T-helper 1 cell treated with Interleukin-12 subunit alpha and Interleukin-12 subunit beta and Interleukin-4 antibody, amounts not matched to agents 30 ng/mL and 1 ng/mL, for 36 hours (primary cell): Measurements from ENCODE around the gene NLRP6. TPM values are rescaled to one million over a fixed set of nuclear protein-coding genes. Genes with fewer than 3 reads are reported as not detected.
"Not testable (repeated sequence)": the region's sequence is repeated elsewhere in the genome, so short reads cannot be mapped to it uniquely, and the experiment has no call there.

Experiments
- intact Hi-C: fragments of 100-400 bp; cut with micrococcal nuclease; formaldehyde crosslinking; loops from one replicate; pipeline ENCODE4 v1.15.1; 2024
- total RNA-seq: library from RNA; stranded (reverse); gene quantifications from 2 replicates; pipeline ENCODE4 v1.2.3, GENCODE V29; 2022

NLRP6 gene
- total RNA-seq, 1 donor from 2014 or later: 11.7 TPM

- intact Hi-C loops: loop anchor here (1.0 to 2.0 kb wide), 3 partner anchors 57 to 102 kb away; no protein-coding TSS in a partner anchor
Measured at GRCh38 chr11:304915-305843, 27.0 kb downstream of the NLRP6 start.

DNA sequence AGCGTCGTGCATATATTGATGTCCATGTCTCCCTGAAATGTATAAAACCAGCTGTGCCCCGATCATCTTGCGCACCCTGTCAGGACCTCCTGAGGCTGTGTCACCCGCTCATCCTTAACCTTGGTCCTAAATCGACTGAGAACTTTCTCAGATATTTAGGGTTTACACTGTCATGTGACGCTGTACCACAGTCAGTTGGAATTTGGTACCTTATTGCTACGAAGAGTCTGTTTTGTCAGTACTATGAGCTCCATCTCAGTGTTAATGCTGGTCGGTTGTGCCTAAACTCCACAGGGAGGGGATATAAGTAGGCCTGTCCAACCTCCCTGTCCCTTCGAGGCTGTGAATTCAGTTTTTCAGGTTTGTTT, 27.6 kb downstream of the NLRP6 start:
- intact Hi-C loops: loop anchor here (1.0 to 2.0 kb wide), 3 partner anchors 56 to 101 kb away; no protein-coding TSS in a partner anchor

DNA sequence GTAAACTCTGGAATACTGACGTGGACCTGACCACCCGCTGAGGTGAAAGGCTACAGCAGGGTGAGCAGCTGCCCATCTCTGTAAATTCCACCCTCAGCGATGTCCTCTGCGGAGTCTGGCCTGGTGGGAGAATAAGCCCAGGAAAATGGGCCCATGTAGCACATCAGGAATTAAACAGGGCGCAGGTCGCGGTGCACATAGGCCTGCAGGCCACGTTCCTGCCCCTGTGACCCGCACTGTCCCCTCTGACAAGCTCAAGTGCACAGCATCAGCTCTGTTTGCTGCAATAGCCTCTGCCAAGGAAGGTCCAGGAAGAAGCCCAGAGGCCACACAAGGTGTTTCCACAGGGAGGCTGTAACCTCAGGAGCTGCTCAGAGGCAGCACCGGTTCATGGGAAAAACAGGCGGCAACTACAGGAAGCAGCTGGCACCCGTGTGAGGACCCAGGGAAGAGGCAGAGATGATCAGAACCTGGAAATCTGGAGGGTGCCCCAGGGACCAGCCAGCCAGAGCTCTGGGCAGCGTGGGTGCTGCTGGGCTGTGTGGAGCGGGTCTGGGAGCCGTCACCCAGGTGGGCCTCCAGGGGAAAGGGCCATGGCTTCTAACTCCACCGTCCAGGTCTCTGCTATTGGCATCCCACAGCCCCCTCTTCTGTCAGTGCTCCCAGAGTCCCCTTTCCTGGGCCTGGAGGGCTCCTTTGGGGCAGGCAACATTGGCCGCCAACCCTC, 28.6 kb downstream of the NLRP6 start:
- intact Hi-C loops: loop anchor here (1.0 kb wide), 1 partner anchor 13 kb away; the partner anchor contains the start of gene IFITM3

- intact Hi-C loops: loop anchor here (1.0 to 2.0 kb wide), 3 partner anchors 12 to 199 kb away; partner anchors contain the start of genes IFITM3 and RNH1
Measured at GRCh38 chr11:307766-308708, 29.8 kb downstream of the NLRP6 start, which contains the start of gene IFITM2. Gene IFITM2, plus strand, starts transcription at chr11:307816. Its CDS starts 377 bp downstream, at chr11:308193.

DNA sequence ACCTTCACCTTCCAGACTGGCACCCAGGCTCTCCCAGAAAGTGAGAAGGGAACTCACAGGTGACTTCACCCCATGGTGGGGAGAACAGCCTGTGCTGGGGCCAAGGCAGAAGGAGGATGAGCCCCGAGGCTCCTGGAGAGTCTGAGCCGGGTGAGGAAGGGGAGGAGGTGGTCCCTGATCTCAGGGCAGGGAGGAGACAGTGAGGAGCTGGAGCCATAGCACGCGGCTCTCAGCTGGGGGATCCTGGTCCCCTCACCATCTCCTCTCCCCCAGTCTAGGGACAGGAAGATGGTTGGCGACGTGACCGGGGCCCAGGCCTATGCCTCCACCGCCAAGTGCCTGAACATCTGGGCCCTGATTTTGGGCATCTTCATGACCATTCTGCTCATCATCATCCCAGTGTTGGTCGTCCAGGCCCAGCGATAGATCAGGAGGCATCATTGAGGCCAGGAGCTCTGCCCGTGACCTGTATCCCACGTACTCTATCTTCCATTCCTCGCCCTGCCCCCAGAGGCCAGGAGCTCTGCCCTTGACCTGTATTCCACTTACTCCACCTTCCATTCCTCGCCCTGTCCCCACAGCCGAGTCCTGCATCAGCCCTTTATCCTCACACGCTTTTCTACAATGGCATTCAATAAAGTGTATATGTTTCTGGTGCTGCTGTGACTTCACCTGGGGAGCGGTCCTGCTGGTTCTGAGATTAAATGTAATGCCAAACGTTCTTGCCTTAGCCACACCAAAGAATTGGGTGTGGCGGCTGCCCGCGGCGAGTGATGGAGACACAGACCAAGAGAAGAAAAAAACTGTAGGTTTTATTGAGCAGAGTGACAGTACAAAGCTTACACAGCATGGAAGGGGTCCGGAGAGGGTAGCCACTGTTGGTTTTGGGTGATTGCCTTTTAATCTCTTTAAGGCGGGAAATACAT, 30.8 kb downstream of the NLRP6 start:
- intact Hi-C loops: loop anchor here (1.0 to 2.0 kb wide), 4 partner anchors 8 to 198 kb away; partner anchors contain the start of gene RNH1

- intact Hi-C loops: loop anchor here (1.0 to 2.0 kb wide), 4 partner anchors 7 to 197 kb away; partner anchors contain the start of gene RNH1
Measured at GRCh38 chr11:309979-310572, 31.9 kb downstream of the NLRP6 start.

DNA sequence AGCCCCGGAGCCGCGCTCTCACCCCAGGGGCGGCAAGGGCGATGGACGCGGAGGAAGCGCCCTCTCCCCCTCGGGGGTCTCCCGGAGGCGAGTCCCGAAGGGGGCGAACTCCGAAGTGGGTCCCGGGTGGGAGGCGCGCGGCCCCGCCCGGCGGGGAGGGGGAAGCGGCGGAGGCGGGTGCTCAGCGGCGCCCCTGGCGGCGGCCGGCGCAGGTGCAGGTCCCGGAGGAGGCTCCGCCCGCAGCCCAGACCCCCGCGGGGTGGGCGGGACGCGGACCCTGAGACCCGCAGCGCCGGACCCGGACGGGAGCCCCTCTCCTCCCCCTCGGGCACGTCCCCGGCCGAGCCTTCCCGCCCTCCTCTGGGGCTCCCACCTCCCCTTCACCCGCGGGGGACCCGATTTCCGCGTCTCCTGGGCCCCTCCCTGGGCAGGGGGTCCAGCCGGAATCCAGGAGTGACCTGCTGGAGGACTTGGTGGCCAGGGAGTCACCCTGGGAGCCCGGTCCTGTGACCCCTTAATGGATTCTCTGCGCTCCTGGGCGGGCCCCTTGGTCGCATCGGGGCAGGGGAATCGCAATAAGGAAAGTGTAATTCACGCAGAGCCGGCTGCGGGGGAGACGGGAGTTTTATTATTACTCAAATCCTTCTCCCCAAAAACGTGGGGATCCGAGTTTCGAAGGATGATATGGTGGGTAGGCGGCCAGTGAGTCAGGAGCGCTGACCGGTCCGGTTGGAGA, 33.0 kb downstream of the NLRP6 start:
- intact Hi-C loops: not testable (repeated sequence)

DNA sequence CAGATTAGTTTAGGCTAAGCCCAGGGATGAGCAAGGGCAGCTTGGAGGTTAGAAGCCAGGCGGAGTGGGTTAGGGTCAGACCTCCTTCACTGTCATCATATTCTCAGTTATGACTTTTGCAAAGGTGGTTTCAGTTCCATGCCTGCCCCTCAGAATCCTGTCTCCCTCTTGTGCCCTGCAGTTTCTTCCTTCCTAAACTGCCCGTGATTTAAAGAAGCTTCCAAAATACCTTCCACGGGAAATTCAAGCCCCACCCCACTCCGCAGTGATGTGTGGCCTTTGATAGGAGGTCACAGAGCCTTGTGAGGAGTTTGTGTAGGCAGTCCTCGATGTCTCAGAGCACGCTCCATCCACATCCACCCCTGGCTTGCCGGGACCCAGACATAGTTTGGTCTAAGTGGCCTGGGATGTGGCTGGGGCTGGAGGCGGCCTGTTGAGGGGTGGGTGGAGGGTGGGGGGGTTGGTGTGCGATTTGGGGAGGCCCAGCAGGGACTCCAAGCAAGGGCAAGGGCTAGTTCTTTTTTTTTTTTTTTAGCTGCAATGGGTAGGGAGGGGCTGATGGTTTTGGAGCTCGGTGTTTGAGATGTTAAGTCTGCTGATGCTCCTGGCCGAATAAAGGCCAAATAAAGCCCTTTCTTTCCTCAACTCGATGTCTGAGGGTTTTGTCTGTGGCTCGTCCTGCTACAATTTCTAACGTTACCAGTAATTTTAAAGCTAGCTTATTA, 34.0 kb downstream of the NLRP6 start:
- intact Hi-C loops: loop anchor here (1.0 to 2.0 kb wide), 5 partner anchors 23 to 485 kb away; partner anchors contain the start of gene PGGHG

- intact Hi-C loops: loop anchor here (1.0 to 2.0 kb wide), 6 partner anchors 25 to 483 kb away; partner anchors contain the start of genes BET1L, PGGHG and RIC8A
Measured at GRCh38 chr11:313304-313786, 35.1 kb downstream of the NLRP6 start.

- intact Hi-C loops: loop anchor here (1.0 to 2.0 kb wide), 8 partner anchors 25 to 483 kb away; partner anchors contain the start of genes BET1L, PGGHG, RIC8A and SIGIRR
Measured at GRCh38 chr11:313787-314553, 35.8 kb downstream of the NLRP6 start, which contains the start of gene IFITM1. Gene IFITM1, plus strand, starts transcription at chr11:314040. Its CDS starts 131 bp downstream, at chr11:314171.

GRCh38 chr11:314554-314875, 36.3 kb downstream of the NLRP6 start:
- intact Hi-C loops: loop anchor here (1.0 to 2.0 kb wide), 2 partner anchors 45 to 100 kb away; partner anchors contain the start of gene SIGIRR

DNA sequence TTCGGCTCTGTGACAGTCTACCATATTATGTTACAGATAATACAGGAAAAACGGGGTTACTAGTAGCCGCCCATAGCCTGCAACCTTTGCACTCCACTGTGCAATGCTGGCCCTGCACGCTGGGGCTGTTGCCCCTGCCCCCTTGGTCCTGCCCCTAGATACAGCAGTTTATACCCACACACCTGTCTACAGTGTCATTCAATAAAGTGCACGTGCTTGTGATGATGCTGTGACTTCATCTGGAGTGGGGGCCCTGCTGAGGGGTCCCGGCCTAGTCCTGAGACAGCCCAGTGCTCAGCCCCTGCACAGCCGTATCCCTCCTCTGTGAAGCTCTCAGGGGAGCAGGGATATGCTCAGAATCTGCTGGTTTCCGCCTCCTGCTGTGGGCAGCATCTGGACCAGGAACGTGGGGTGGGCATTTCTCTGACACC, 36.9 kb downstream of the NLRP6 start:
- intact Hi-C loops: loop anchor here (2.0 kb wide), 1 partner anchor 100 kb away; the partner anchor contains the start of gene SIGIRR

- intact Hi-C loops: loop anchor here (2.0 kb wide), 1 partner anchor 99 kb away; the partner anchor contains the start of gene SIGIRR
Measured at GRCh38 chr11:315516-315994, 37.3 kb downstream of the NLRP6 start.

- intact Hi-C loops: no loop called here
Measured at GRCh38 chr11:316031-316701, 38.0 kb downstream of the NLRP6 start.

DNA sequence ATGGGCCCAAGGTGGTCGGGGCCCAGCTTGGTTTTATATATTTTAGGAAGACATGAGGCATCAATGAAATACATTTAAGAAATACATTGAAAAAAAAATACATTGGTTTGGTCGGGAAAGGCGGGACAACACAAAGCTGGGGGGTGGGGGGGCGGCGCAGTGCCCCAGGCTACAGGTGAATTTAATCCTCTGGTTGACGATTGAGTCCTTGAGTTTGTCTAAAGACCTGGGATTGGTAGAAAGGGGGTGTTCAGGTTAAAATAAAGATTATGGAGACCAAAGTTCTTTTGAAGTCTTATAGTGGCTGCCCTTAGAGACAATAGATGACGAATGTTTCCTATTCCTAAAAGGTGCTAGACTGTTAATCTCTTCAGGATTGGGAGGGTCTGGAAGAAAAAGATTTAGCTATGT, 38.7 kb downstream of the NLRP6 start:
- intact Hi-C loops: loop anchor here (1.0 kb wide), 1 partner anchor 8 kb away; no protein-coding TSS in a partner anchor
